ENCODE results near the gene MATN3. TPM values are rescaled to one million over a fixed set of nuclear protein-coding genes. Genes with fewer than 3 reads are reported as not detected.
A peak's percentile ranks its signal among the peaks of the same experiment; 100 is the strongest.

MATN3 gene
- total RNA-seq, 1 experiment from 2014 or later, result 13.5 TPM

DNA sequence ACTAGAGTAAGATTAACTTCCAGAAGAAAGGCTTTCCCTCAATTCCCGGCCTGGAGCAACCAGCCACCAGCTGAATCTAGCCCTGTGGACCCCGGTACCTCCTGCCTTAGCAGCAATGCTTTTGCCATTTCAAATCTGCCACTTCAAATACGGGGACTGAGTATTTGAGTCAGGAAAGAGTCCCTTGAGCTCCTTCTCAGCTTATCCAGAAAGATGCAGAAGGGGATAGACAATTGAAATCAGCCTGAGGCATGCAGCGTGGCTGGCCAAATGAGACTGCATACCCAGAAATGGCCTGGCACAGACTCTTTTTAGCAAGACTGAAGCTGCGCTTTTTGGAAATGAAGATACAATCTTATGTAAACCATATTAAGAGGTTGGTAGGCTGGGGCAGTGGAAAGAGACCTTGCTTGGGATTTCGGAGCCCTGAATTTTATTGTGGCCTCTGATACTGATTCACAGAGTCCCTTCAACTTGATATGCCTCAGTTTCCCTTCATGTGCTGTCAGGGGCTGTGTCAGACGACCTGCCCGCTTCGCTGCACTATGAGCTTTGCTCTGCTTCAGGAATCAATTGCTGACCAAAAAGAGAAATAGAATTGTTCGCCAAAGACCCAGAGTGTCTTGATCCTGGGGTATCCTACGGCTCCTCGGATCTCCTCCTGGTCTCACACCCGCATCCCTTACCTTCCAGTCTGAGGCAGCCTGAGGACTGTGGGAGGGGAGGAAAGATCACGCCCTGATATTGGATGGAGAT is 1.0 kb downstream of the MATN3 start:
- no peaks in the 10 kb centered on the region; the same call in 1 of the 2 replicates for H3K27me3 ChIP-seq (ENCODE audit: insufficient read depth, low read length)
- H2BK12ac ChIP-seq (ENCODE audit: insufficient read length, low read depth, low read length), result no peak overlapping the region
- H3K27ac ChIP-seq (ENCODE audit: insufficient read length, low read depth, low read length), result no peak overlapping the region
- H2BK120ac ChIP-seq (ENCODE audit: low read depth, low read length, poor library complexity, severe bottlenecking), result no peak overlapping the region
- H3K9ac ChIP-seq (ENCODE audit: extremely low read depth, insufficient read length, low read length), result no peak overlapping the region
- H3K4ac ChIP-seq (ENCODE audit: low read depth, low read length), result no peak overlapping the region
- peaks cover 4% of the 10 kb centered on the region; the same call in 1 of the 2 replicates for H3K4me1 ChIP-seq (ENCODE audit: insufficient read depth, low read length)
- H3K14ac ChIP-seq (ENCODE audit: insufficient read depth, low read length), result no peak overlapping the region
- H4K5ac ChIP-seq (ENCODE audit: insufficient read length, low read depth, low read length), result no peak overlapping the region
- WGBS (ENCODE audit: extremely low coverage, insufficient read length, low lambda C conversion rate), result no CpG with 5 or more reads among the region's 14 CpGs
- peaks cover 12% of the 10 kb centered on the region for H3K23me2 ChIP-seq (ENCODE audit: insufficient read length, low read depth, low read length, poor library complexity, severe bottlenecking)
- H3K4me2 ChIP-seq (ENCODE audit: insufficient read depth, insufficient read length, low read length), result peak overlapping the region; percentile 79
- H3K9me3 ChIP-seq (ENCODE audit: control insufficient read depth, low read depth, low read length), result no peaks in the 10 kb centered on the region
- H4K8ac ChIP-seq (replicated peaks; ENCODE audit: insufficient read length, low read depth, low read length), result no peak overlapping the region
- TF ChIP-seq, protein P1, sequence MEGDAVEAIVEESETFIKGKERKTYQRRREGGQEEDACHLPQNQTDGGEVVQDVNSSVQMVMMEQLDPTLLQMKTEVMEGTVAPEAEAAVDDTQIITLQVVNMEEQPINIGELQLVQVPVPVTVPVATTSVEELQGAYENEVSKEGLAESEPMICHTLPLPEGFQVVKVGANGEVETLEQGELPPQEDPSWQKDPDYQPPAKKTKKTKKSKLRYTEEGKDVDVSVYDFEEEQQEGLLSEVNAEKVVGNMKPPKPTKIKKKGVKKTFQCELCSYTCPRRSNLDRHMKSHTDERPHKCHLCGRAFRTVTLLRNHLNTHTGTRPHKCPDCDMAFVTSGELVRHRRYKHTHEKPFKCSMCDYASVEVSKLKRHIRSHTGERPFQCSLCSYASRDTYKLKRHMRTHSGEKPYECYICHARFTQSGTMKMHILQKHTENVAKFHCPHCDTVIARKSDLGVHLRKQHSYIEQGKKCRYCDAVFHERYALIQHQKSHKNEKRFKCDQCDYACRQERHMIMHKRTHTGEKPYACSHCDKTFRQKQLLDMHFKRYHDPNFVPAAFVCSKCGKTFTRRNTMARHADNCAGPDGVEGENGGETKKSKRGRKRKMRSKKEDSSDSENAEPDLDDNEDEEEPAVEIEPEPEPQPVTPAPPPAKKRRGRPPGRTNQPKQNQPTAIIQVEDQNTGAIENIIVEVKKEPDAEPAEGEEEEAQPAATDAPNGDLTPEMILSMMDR (conservative IDR thresholded peaks at IDR 0.05), result no peak
- no peak overlapping the region for H2AFZ ChIP-seq (ENCODE audit: low read length)
- no peak overlapping the region for H3T11ph ChIP-seq (ENCODE audit: low read length)
- no peak overlapping the region for H3K23ac ChIP-seq (ENCODE audit: insufficient read length, low read depth, low read length)
- no peak overlapping the region for H2AK5ac ChIP-seq (ENCODE audit: insufficient read length, low read length)
- no peaks in the 10 kb centered on the region for H3K79me2 ChIP-seq (ENCODE audit: insufficient read depth, low read length)
- peak overlapping the region in 1 of 3 experiments; percentile 51; a peak in 1 of 7 replicates for H3K27ac Mint-ChIP-seq
- no peaks in the 10 kb centered on the region for H3K79me1 ChIP-seq (ENCODE audit: insufficient read depth, low read depth, low read length, poor library complexity, severe bottlenecking)
- no peak overlapping the region for H2BK20ac ChIP-seq (ENCODE audit: low read depth, low read length, poor library complexity, severe bottlenecking)
- H3K36me3 Mint-ChIP-seq (ENCODE audit: insufficient read depth in 1 of 3, low read depth in 3 of 3), result peaks cover 0 to 6% (median 5%) of the 10 kb centered on the region in 3 experiments; a peak in 5 of 7 replicates
- peak overlapping the region; percentile 71 to 83 for H3K4me3 Mint-ChIP-seq
- peaks cover 15 to 22% of the 10 kb centered on the region in 2 experiments for H3K4me1 Mint-ChIP-seq
- H2BK5ac ChIP-seq (ENCODE audit: insufficient read length, low read length), result no peak overlapping the region
- H3K18ac ChIP-seq (ENCODE audit: insufficient read length, low read depth, low read length), result no peak overlapping the region
- H4K91ac ChIP-seq (ENCODE audit: insufficient read length, low read depth, low read length), result no peak overlapping the region
- peaks cover 23% of the 10 kb centered on the region for H3K27me3 Mint-ChIP-seq (ENCODE audit: low read depth)
- H4K20me1 ChIP-seq (ENCODE audit: control insufficient read depth, insufficient read depth, insufficient read length), result no peaks in the 10 kb centered on the region
- H3K56ac ChIP-seq (ENCODE audit: insufficient read length, low read depth, low read length), result no peak overlapping the region
- no peak for DNase-seq
- H3K9me3 Mint-ChIP-seq, result peaks cover 6 to 8% of the 10 kb centered on the region in 2 experiments; a peak in 4 of 5 replicates
- H2BK15ac ChIP-seq (ENCODE audit: low read depth, low read length), result no peak overlapping the region

Data from H9 (cell line).